Measurements from ENCODE around the gene ZCCHC24.

Gene ZCCHC24

DNA sequence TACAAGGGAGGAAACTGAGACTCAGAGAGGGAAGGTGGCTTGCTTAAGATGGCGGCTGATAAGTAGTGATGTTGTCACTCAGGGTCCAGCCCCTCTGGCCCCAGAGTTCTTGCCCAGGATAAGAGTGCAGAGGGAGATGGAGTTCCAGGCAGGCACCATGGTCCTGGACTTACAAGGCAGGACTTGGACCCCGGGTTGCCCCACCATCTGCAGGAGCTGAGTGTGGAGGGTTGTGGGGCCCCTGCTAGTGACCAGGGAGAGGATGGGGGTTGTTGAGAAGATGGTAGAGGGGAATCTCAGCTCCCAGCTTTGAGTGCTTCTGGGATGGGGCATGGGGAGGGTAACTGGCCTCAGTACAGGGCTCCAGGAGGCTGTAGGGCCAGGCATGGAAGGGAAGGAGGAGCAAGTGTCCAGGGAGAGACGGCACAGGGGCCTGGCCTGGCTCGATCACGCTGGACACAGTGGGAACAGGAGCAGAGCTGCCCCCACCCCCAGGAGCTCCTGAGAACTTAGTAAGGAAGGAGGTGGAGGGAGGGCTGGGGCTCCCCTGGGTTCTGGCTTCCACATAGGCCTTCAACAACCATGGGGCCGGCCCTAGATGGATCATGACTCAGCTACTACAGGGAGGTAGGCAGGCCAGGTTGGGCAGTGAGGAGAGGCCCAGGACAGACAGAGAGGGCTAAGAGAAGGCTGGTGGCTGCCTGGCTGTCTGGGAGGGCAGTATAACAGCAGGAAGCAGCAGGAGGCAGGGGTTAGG lies 69.9 kb downstream of the ZCCHC24 start:
- CTCF ChIA-PET = interaction anchor here (0.7 to 2.5 kb wide), 6 partner anchors 14 to 101 kb away, joined by 3 to 16 read pairs (median 4); no protein-coding TSS in a partner anchor
- no peak overlapping the region for H3K4me3 Mint-ChIP-seq
- no peaks in the 10 kb centered on the region for H3K36me3 Mint-ChIP-seq
- H3K9me3 Mint-ChIP-seq = peaks cover 3% of the 10 kb centered on the region
- peaks cover 2% of the 10 kb centered on the region for H3K4me1 Mint-ChIP-seq
- H3K27me3 Mint-ChIP-seq = peaks cover 21% of the 10 kb centered on the region
- DNase-seq = no peak
- H3K27ac Mint-ChIP-seq = no peak overlapping the region

GRCh38 chr10:79374312-79375191 lies 70.9 kb downstream of the ZCCHC24 start:
- CTCF ChIA-PET = interaction anchor here (0.6 to 2.9 kb wide), 45 partner anchors 8 to 785 kb away, joined by 3 to 35 read pairs (median 4); partner anchors contain the start of genes PPIF and SFTPA2
- no peak overlapping the region for H3K4me3 Mint-ChIP-seq
- H3K27me3 Mint-ChIP-seq = peaks cover 23% of the 10 kb centered on the region
- peaks cover 2% of the 10 kb centered on the region for H3K4me1 Mint-ChIP-seq
- DNase-seq = peak; percentile 82
- peaks cover 4% of the 10 kb centered on the region for H3K9me3 Mint-ChIP-seq
- H3K36me3 Mint-ChIP-seq = no peaks in the 10 kb centered on the region
- no peak overlapping the region for H3K27ac Mint-ChIP-seq

DNA sequence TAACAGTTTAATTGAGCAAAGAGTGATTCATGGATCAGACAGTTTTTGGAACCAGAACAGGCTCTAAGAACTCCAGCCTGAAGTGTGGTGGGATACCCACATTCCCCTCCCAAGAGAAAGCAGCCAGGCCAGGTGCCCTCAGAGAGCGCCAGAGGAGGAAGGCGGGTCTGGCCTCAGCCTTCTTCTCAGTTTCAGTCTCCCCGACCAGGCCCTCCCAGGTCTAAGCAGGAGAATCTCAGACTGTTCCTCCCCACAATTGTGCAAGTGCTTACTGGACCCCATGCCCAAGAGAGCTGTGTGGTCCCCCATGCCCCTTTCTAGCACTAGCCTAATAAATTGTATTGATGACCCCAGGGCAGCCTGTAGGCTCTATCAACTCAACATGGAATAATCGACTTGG lies 72.6 kb downstream of the ZCCHC24 start:
- CTCF ChIA-PET = interaction anchor here (1.2 to 2.9 kb wide), 11 partner anchors 8 to 128 kb away, joined by 3 to 35 read pairs (median 10); no protein-coding TSS in a partner anchor
- no peak overlapping the region for H3K27ac Mint-ChIP-seq
- DNase-seq = no peak

GRCh38 chr10:79367426-79368189 lies 77.8 kb downstream of the ZCCHC24 start:
- no peaks in the 10 kb centered on the region for H3K4me1 Mint-ChIP-seq
- H3K36me3 Mint-ChIP-seq = no peaks in the 10 kb centered on the region
- H3K4me3 Mint-ChIP-seq = no peak overlapping the region
- peaks cover 10% of the 10 kb centered on the region for H3K9me3 Mint-ChIP-seq
- peaks cover 27% of the 10 kb centered on the region for H3K27me3 Mint-ChIP-seq
- DNase-seq = no peak
- H3K27ac Mint-ChIP-seq = no peak overlapping the region
- CTCF ChIA-PET = no interaction called here

More for the DNA sequence above, 72.6 kb downstream of the ZCCHC24 start:
- Mint-ChIP-seq H3K9me3 (peaks cover 4% of the 10 kb centered on the region), H3K27me3 (peaks cover 26% of the 10 kb centered on the region), H3K36me3 (no peaks in the 10 kb centered on the region), H3K4me1 (peaks cover 2% of the 10 kb centered on the region), H3K4me3 (no peak overlapping the region)

GRCh38 chr10:79361726-79362397 lies 83.6 kb downstream of the ZCCHC24 start:
- H3K4me1 Mint-ChIP-seq = peaks cover 11% of the 10 kb centered on the region
- no peak for DNase-seq
- peaks cover 5% of the 10 kb centered on the region for H3K9me3 Mint-ChIP-seq
- no peak overlapping the region for H3K27ac Mint-ChIP-seq
- H3K27me3 Mint-ChIP-seq = peaks cover 13% of the 10 kb centered on the region
- no peak overlapping the region for H3K4me3 Mint-ChIP-seq
- CTCF ChIA-PET = interaction anchor here (1.8 kb wide), 1 partner anchor 13 kb away, joined by 4 read pairs; no protein-coding TSS in a partner anchor
- peaks cover 10% of the 10 kb centered on the region for H3K36me3 Mint-ChIP-seq

- Mint-ChIP-seq H3K27ac (no peak overlapping the region), H3K36me3 (peaks cover 17% of the 10 kb centered on the region), H3K4me1 (peaks cover 15% of the 10 kb centered on the region), H3K27me3 (peaks cover 7% of the 10 kb centered on the region), H3K9me3 (peaks cover 5% of the 10 kb centered on the region), H3K4me3 (no peak overlapping the region)
- DNase-seq = no peak
- CTCF ChIA-PET = interaction anchor here (1.0 to 1.8 kb wide), 2 partner anchors 13 to 14 kb away, joined by 3 to 4 read pairs; no protein-coding TSS in a partner anchor
Observed at GRCh38 chr10:79360499-79361342, 84.7 kb downstream of the ZCCHC24 start.

- CTCF ChIA-PET = interaction anchor here (1.0 to 1.8 kb wide), 2 partner anchors 12 to 15 kb away, joined by 3 to 4 read pairs; no protein-coding TSS in a partner anchor
Observed at GRCh38 chr10:79359816-79360498, 85.5 kb downstream of the ZCCHC24 start.

GRCh38 chr10:79358811-79359210 lies 86.6 kb downstream of the ZCCHC24 start:
- Mint-ChIP-seq H3K4me3 (no peak overlapping the region), H3K9me3 (no peaks in the 10 kb centered on the region), H3K27ac (no peak overlapping the region), H3K4me1 (peaks cover 22% of the 10 kb centered on the region), H3K36me3 (peaks cover 36% of the 10 kb centered on the region), H3K27me3 (peaks cover 6% of the 10 kb centered on the region)
- DNase-seq = no peak
- CTCF ChIA-PET = interaction anchor here (0.6 to 1.4 kb wide), 7 partner anchors 9 to 506 kb away, joined by 3 to 4 read pairs (median 4); no protein-coding TSS in a partner anchor

More at GRCh38 chr10:79359816-79360498, 85.5 kb downstream of the ZCCHC24 start:
- Mint-ChIP-seq H3K9me3 (peaks cover 5% of the 10 kb centered on the region), H3K27ac (no peak overlapping the region), H3K4me1 (peaks cover 15% of the 10 kb centered on the region), H3K27me3 (peaks cover 6% of the 10 kb centered on the region), H3K4me3 (no peak overlapping the region), H3K36me3 (peaks cover 25% of the 10 kb centered on the region)
- DNase-seq = no peak

- CTCF ChIA-PET = interaction anchor here (1.4 kb wide), 1 partner anchor 41 kb away, joined by 4 read pairs; no protein-coding TSS in a partner anchor
- H3K4me3 Mint-ChIP-seq = no peak overlapping the region
- DNase-seq = no peak
- peaks cover 32% of the 10 kb centered on the region for H3K4me1 Mint-ChIP-seq
- H3K27ac Mint-ChIP-seq = no peak overlapping the region
- H3K36me3 Mint-ChIP-seq = peaks cover 49% of the 10 kb centered on the region
- H3K27me3 Mint-ChIP-seq = no peaks in the 10 kb centered on the region
- H3K9me3 Mint-ChIP-seq = no peaks in the 10 kb centered on the region
Observed at GRCh38 chr10:79357180-79357579, 88.2 kb downstream of the ZCCHC24 start.

- Mint-ChIP-seq H3K27me3 (no peaks in the 10 kb centered on the region), H3K27ac (peak overlapping the region; percentile 50), H3K36me3 (peaks cover 51% of the 10 kb centered on the region), H3K4me3 (no peak overlapping the region), H3K4me1 (peaks cover 22% of the 10 kb centered on the region), H3K9me3 (no peaks in the 10 kb centered on the region)
- CTCF ChIA-PET = interaction anchor here (1.2 kb wide), 1 partner anchor 18 kb away, joined by 4 read pairs; no protein-coding TSS in a partner anchor
- no peak for DNase-seq
Observed at GRCh38 chr10:79356104-79356503, 89.3 kb downstream of the ZCCHC24 start.

GRCh38 chr10:79355420-79356017 lies 89.9 kb downstream of the ZCCHC24 start:
- CTCF ChIA-PET = interaction anchor here (1.2 kb wide), 1 partner anchor 19 kb away, joined by 4 read pairs; no protein-coding TSS in a partner anchor
- H3K4me1 Mint-ChIP-seq = peaks cover 22% of the 10 kb centered on the region
- H3K36me3 Mint-ChIP-seq = peaks cover 52% of the 10 kb centered on the region
- H3K27ac Mint-ChIP-seq = no peak overlapping the region
- no peak overlapping the region for H3K4me3 Mint-ChIP-seq
- H3K27me3 Mint-ChIP-seq = no peaks in the 10 kb centered on the region
- H3K9me3 Mint-ChIP-seq = no peaks in the 10 kb centered on the region
- DNase-seq = no peak

Measured in activated naive CD4-positive, alpha-beta T cell treated with anti-CD3 and anti-CD28 coated beads, Interleukin-2, amount 10 ng/mL, durations not matched to agents 7 days and 5 days (primary cell).